ENCODE results near the gene VCAN.

VCAN gene

GRCh38 chr5:83467371-83468035 lies 4.0 kb upstream of the VCAN start:
- DNase-seq (ENCODE audit: low read depth in 2 of 2) = no peak

GRCh38 chr5:83469075-83469474 lies 2.5 kb upstream of the VCAN start:
- DNase-seq (ENCODE audit: low read depth in 2 of 2) = no peak

GRCh38 chr5:83470526-83471404 lies 779 bp upstream of the VCAN start:
- no peak for DNase-seq (ENCODE audit: low read depth in 2 of 2)

GRCh38 chr5:83472213-83472507 lies 616 bp downstream of the VCAN start:
- DNase-seq (ENCODE audit: low read depth in 2 of 2) = no peak

GRCh38 chr5:83472508-83473345 lies 1.2 kb downstream of the VCAN start:
- DNase-seq (ENCODE audit: low read depth in 2 of 2) = no peak

- peak; percentile 40 to 45 for DNase-seq (ENCODE audit: low read depth in 2 of 2)
Measured at GRCh38 chr5:83473346-83474160, 2.0 kb downstream of the VCAN start.

- no peak for DNase-seq (ENCODE audit: low read depth in 2 of 2)
Measured at GRCh38 chr5:83474161-83474796, 2.7 kb downstream of the VCAN start.

GRCh38 chr5:83474991-83475390 lies 3.4 kb downstream of the VCAN start:
- no peak for DNase-seq (ENCODE audit: low read depth in 2 of 2)

GRCh38 chr5:83475391-83475863 lies 3.9 kb downstream of the VCAN start:
- no peak for DNase-seq (ENCODE audit: low read depth in 2 of 2)

- no peak for DNase-seq (ENCODE audit: low read depth in 2 of 2)
Measured at GRCh38 chr5:83475935-83476814, 4.6 kb downstream of the VCAN start.

GRCh38 chr5:83482961-83483360 lies 11.4 kb downstream of the VCAN start:
- no peak for DNase-seq (ENCODE audit: low read depth in 2 of 2)

- DNase-seq (ENCODE audit: low read depth in 2 of 2) = no peak
Measured at GRCh38 chr5:83484294-83484693, 12.8 kb downstream of the VCAN start.

- no peak for DNase-seq (ENCODE audit: low read depth in 2 of 2)
Measured at GRCh38 chr5:83485842-83486241, 14.3 kb downstream of the VCAN start.

- no peak for DNase-seq (ENCODE audit: low read depth in 2 of 2)
Measured at GRCh38 chr5:83487155-83487554, 15.6 kb downstream of the VCAN start.

GRCh38 chr5:83488271-83488670 lies 16.7 kb downstream of the VCAN start:
- DNase-seq (ENCODE audit: low read depth in 2 of 2) = no peak

- DNase-seq (ENCODE audit: low read depth in 2 of 2) = no peak
Measured at GRCh38 chr5:83488821-83489220, 17.3 kb downstream of the VCAN start.

- DNase-seq (ENCODE audit: low read depth in 2 of 2) = no peak
Measured at GRCh38 chr5:83490203-83490602, 18.7 kb downstream of the VCAN start.

GRCh38 chr5:83492331-83492730 lies 20.8 kb downstream of the VCAN start:
- DNase-seq (ENCODE audit: low read depth in 2 of 2) = no peak

- no peak for DNase-seq (ENCODE audit: low read depth in 2 of 2)
Measured at GRCh38 chr5:83493644-83494043, 22.1 kb downstream of the VCAN start.

- DNase-seq (ENCODE audit: low read depth in 2 of 2) = no peak
Measured at GRCh38 chr5:83494087-83494620, 22.6 kb downstream of the VCAN start.
